GM12878 (cell line): ENCODE measurements around the gene C18orf54. TPM values are rescaled to one million over a fixed set of nuclear protein-coding genes. Genes with fewer than 3 reads are reported as not detected.

Experiments used
- ATAC-seq: fragments of 200-7000 bp; cut with Tn5 transposase; 3 replicates; pipeline ENCODE4 v1.9.1; 2020; ENCODE audit warnings: mild to moderate bottlenecking, moderate library complexity
- BruUV-seq: library from RNA; stranded (reverse); fragments of 400-500 nt; replicated peaks from 2 replicates; lab custom pipeline; 2021; lab: Mats Ljungman, UMichigan
- CTCF ChIA-PET: fragments of 300-600 bp; sonication (Branson Sonifier 250); formaldehyde crosslinking; extraction: SDS; loops from one replicate; lab custom pipeline; 2021; ENCODE audit warnings: inconsistent platforms; lab: Yijun Ruan, JAX
- POLR2A ChIA-PET: fragments of 350-600 bp; formaldehyde crosslinking; extraction: SDS; loops from one replicate; lab custom pipeline; 2021; ENCODE audit warnings: inconsistent platforms; lab: Charles Lee
- RAD21 ChIA-PET: fragments of 300-600 bp; sonication (Branson Sonifier 250); formaldehyde crosslinking; loops from one replicate; lab custom pipeline; 2023; ENCODE audit warnings: antibody characterized with exemption; ENCODE audit not compliant: unreplicated experiment; lab: Charles Lee
- SMC1A ChIA-PET: fragments of 300-600 bp; sonication (Branson Sonifier 250); formaldehyde crosslinking; loops from one replicate; lab custom pipeline; 2023; ENCODE audit not compliant: unreplicated experiment, uncharacterized antibody; lab: Charles Lee
- DNase-seq: peaks from one replicate; pipeline ENCODE4 v3.0.0-alpha.2; 2011; ENCODE audit warnings: low read depth, low spot score
- FAIRE-seq: peaks from 3 replicates; lab custom pipeline; 2011; peaks lifted over from hg19 to GRCh38; lab: Jason Lieb, UNC
- H2AFZ ChIP-seq: 2 replicates; pipeline ENCODE4 v1.6.0; 2011; ENCODE audit warnings: low read depth, low read length, control low read depth; ENCODE audit not compliant: control insufficient read depth
- H3K27ac ChIP-seq: 2 replicates; pipeline ENCODE4 v1.5.1; 2011; ENCODE audit warnings: control low read depth; ENCODE audit not compliant: control insufficient read depth, insufficient read depth
- H3K27me3 ChIP-seq, 2 experiments: replicated peaks in 1 of 2; 2 replicates each; pipeline versions ENCODE4 v1.6.0 to v1.6.1; 2011; ENCODE audit warnings: low read length in 1 of 2; ENCODE audit not compliant: control insufficient read depth in 2 of 2, insufficient read depth in 2 of 2
- H3K36me3 ChIP-seq, 2 experiments: 2 replicates each; pipeline ENCODE4 v1.5.1; 2011; ENCODE audit warnings: low read length in 1 of 2; ENCODE audit not compliant: control insufficient read depth in 2 of 2, insufficient read depth in 2 of 2
- H3K4me1 ChIP-seq: 2 replicates; pipeline ENCODE4 v1.6.1; 2011; ENCODE audit warnings: mild to moderate bottlenecking, low read length, moderate library complexity, mixed read lengths; ENCODE audit not compliant: control insufficient read depth, insufficient read depth
- H3K4me2 ChIP-seq: 2 replicates; pipeline ENCODE4 v1.6.0; 2011; ENCODE audit warnings: control low read depth; ENCODE audit not compliant: control insufficient read depth, insufficient read depth
- H3K4me3 ChIP-seq: fragments of 200-600 bp; sonication (generic); 2 replicates; pipeline ENCODE4 v1.5.1; 2016
- H3K79me2 ChIP-seq: 2 replicates; pipeline ENCODE4 v1.6.0; 2011; ENCODE audit warnings: low read length; ENCODE audit not compliant: control insufficient read depth, insufficient read depth
- H3K9ac ChIP-seq: 2 replicates; pipeline ENCODE4 v1.8.0; 2011; ENCODE audit warnings: low read length, control low read depth, mixed read lengths; ENCODE audit not compliant: control insufficient read depth, insufficient read depth
- H3K9me3 ChIP-seq: replicated peaks from 3 replicates; pipeline ENCODE4 v1.5.1; 2011; ENCODE audit warnings: mild to moderate bottlenecking, low read length; ENCODE audit not compliant: control insufficient read depth, insufficient read depth
- H4K20me1 ChIP-seq: 2 replicates; pipeline ENCODE4 v1.6.0; 2011; ENCODE audit not compliant: control insufficient read depth, insufficient read depth
- ATF7 ChIP-seq: fragments of 450-650 bp; IDR thresholded peaks from 2 replicates; pipeline ENCODE4 v1.6.1; 2016; ENCODE audit warnings: low read depth, mild to moderate bottlenecking
- BHLHE40 ChIP-seq, 2 experiments: fragments of 450-650 bp in 1 of 2; IDR thresholded peaks; 2 replicates each; pipeline ENCODE4 v1.6.1; 2011 to 2017; ENCODE audit warnings: low read depth in 2 of 2, borderline replicate concordance in 1 of 2, improper control_type of control experiment in 1 of 2, low read length in 1 of 2, mild to moderate bottlenecking in 1 of 2
- BMI1 ChIP-seq: fragments of 450-650 bp; IDR thresholded peaks from 2 replicates; pipeline ENCODE4 v1.6.1; 2016; ENCODE audit warnings: mild to moderate bottlenecking, moderate library complexity, borderline replicate concordance
- CTCF ChIP-seq, 3 experiments: IDR thresholded peaks in 2 of 3; conservative IDR thresholded peaks in 1 of 3; 2 replicates each; pipeline ENCODE4 v1.5.1; 2011; ENCODE audit warnings: low read depth in 3 of 3, low read length in 3 of 3, mild to moderate bottlenecking in 3 of 3, control low read depth in 2 of 3, moderate library complexity in 2 of 3, inconsistent platforms in 1 of 3, mixed read lengths in 1 of 3; ENCODE audit not compliant: control insufficient read depth in 2 of 3, insufficient read depth in 1 of 3; ENCODE audit errors: extremely low read depth in 1 of 3
- HSF1 ChIP-seq: fragments of 150-350 bp; IDR thresholded peaks from 2 replicates; pipeline ENCODE4 v1.6.1; 2014; ENCODE audit warnings: mild to moderate bottlenecking, low read depth, low read length
- KLF5 ChIP-seq: fragments of 450-650 bp; IDR thresholded peaks from 2 replicates; pipeline ENCODE4 v1.6.1; 2014; ENCODE audit warnings: mild to moderate bottlenecking; ENCODE audit not compliant: partially characterized antibody
- MLLT1 ChIP-seq: fragments of 450-650 bp; IDR thresholded peaks from 2 replicates; pipeline ENCODE4 v1.6.1; 2016; ENCODE audit warnings: mild to moderate bottlenecking
- MYC ChIP-seq: IDR thresholded peaks from 2 replicates; pipeline ENCODE4 v1.6.1; 2011; ENCODE audit warnings: mild to moderate bottlenecking, low read length, moderate library complexity, inconsistent platforms; ENCODE audit not compliant: insufficient read depth, insufficient replicate concordance, insufficient read length, severe bottlenecking
- NFYA ChIP-seq: IDR thresholded peaks from 2 replicates; pipeline ENCODE4 v1.6.1; 2011; ENCODE audit warnings: low read depth, mild to moderate bottlenecking, low read length, improper control_type of control experiment, borderline replicate concordance
- NFYB ChIP-seq: IDR thresholded peaks from 2 replicates; pipeline ENCODE4 v1.6.1; 2011; ENCODE audit warnings: low read depth, mild to moderate bottlenecking, low read length, improper control_type of control experiment, moderate library complexity; ENCODE audit not compliant: insufficient read depth
- NR2F1 ChIP-seq: fragments of 450-650 bp; conservative IDR thresholded peaks from 2 replicates; pipeline ENCODE4 v1.6.1; 2017; ENCODE audit warnings: mild to moderate bottlenecking
- SIX5 ChIP-seq: IDR thresholded peaks from 2 replicates; pipeline ENCODE4 v1.6.1; 2011; ENCODE audit warnings: mild to moderate bottlenecking, low read depth, low read length, moderate library complexity; ENCODE audit not compliant: severe bottlenecking
- STAT3 ChIP-seq: IDR thresholded peaks from 2 replicates; pipeline ENCODE4 v1.6.1; 2011; ENCODE audit warnings: low read depth, low read length, improper control_type of control experiment
- TAF1 ChIP-seq: IDR thresholded peaks from 2 replicates; pipeline ENCODE4 v1.6.1; 2011; ENCODE audit warnings: mild to moderate bottlenecking, low read depth, low read length, borderline replicate concordance
- ZZZ3 ChIP-seq: IDR thresholded peaks from 2 replicates; pipeline ENCODE4 v1.6.1; 2011; ENCODE audit warnings: low read depth; ENCODE audit not compliant: control insufficient read depth, insufficient read length
- WGBS: methylation state at CpG from one replicate; pipeline ENCODE4 v1.1.6; 2016; ENCODE audit warnings: low lambda C conversion rate; ENCODE audit not compliant: insufficient replicate concordance, insufficient coverage; ENCODE audit errors: missing lambda C conversion rate; 5-methylcytosine and 5-hydroxymethylcytosine counted together
- in situ Hi-C: fragments of 300-500 bp; cut with MboI; formaldehyde crosslinking; loops from 9 replicates; pipeline ENCODE4 v1.14.3; 2018; ENCODE audit warnings: mixed read lengths
- intact Hi-C: fragments of 100-400 bp; cut with micrococcal nuclease; formaldehyde crosslinking; loops from one replicate; pipeline ENCODE4 v1.14.2; 2022; ENCODE audit not compliant: unreplicated experiment
- polyA plus RNA-seq, 11 experiments: library from polyadenylated mRNA; depleted of rRNA in 4 of 11; unstranded in 6 of 11; stranded (reverse) in 5 of 11; fragments of >200 nt; fragmentation: Nextera tagmentation in 4 of 11; fragmentation: Illumina TruSeq in 1 of 11; extraction: Ambion mirVana in 4 of 11; extraction: Trizol in 1 of 11; gene quantifications; 1 replicate in 1 of 11; 2 replicates in 10 of 11; pipeline versions ENCODE4 v1.2.1 to v1.2.3, GENCODE V29; 2011 to 2016; ENCODE audit warnings: inconsistent platforms in 2 of 11, missing spikeins in 2 of 11, low read depth in 1 of 11
- total RNA-seq, 4 experiments: library from RNA; depleted of rRNA in 3 of 4; stranded (reverse); fragments of >200 nt in 3 of 4; fragmentation: Illumina TruSeq in 1 of 4; extraction: Trizol in 1 of 4; gene quantifications; 2 replicates each; pipeline versions ENCODE4 v1.2.1 to v1.2.3, GENCODE V29; 2013 to 2021

Gene C18orf54
- total and polyA plus RNA-seq, 10 of the 15 experiments (the other 5 are each of a cell fraction or from before 2014, with no cell fraction given), result 1.2 to 7.6 (median 2.8) TPM

GRCh38 chr18:54358495-54359040 lies 862 bp downstream of the C18orf54 start:
- CTCF ChIA-PET, result interaction anchor here (1.1 to 2.5 kb wide), 4 partner anchors 13 to 88 kb away, joined by 6 to 13 read pairs (median 8); partner anchors contain the start of gene POLI
- POLR2A ChIA-PET, result interaction anchor here (0.6 to 0.7 kb wide), 2 partner anchors 97 to 140 kb away, joined by 3 to 4 read pairs; no protein-coding TSS in a partner anchor
- Histone ChIP-seq H3K27ac (peak overlapping the region; percentile 84), H3K27me3 (no peaks in the 10 kb centered on the region), H3K9me3 (no peaks in the 10 kb centered on the region), H3K9ac (peak overlapping the region; percentile 91), H3K4me1 (peaks cover 3% of the 10 kb centered on the region), H3K36me3 (0 out of 4 replicates have a peak, but pooled peaks cover 0 to 3% of the 10 kb centered on the region in 2 experiments), H3K4me3 (peak overlapping the region; percentile 89), H3K79me2 (peaks cover 12% of the 10 kb centered on the region), H4K20me1 (no peaks in the 10 kb centered on the region), H2AFZ (peak overlapping the region; percentile 97), H3K4me2 (peak overlapping the region; percentile 94)
- DNase-seq (no peak), FAIRE-seq (no peak), ATAC-seq (peak; percentile 22)
- 5% methylated on average over 21 of the region's 21 CpGs for WGBS
- TSS peak; percentile 69 for BruUV-seq
- RAD21 ChIA-PET, result interaction anchor here (1.1 to 1.7 kb wide), 2 partner anchors 34 to 136 kb away, joined by 6 to 9 read pairs; no protein-coding TSS in a partner anchor
- intact Hi-C loops, result no loop called here
- SMC1A ChIA-PET, result interaction anchor here (0.6 to 1.8 kb wide), 6 partner anchors 34 to 625 kb away, joined by 3 to 7 read pairs (median 4); no protein-coding TSS in a partner anchor
- in situ Hi-C loops, result loop anchor here (10.0 kb wide), 1 partner anchor 134 kb away; the partner anchor contains the start of gene MBD2
- TF ChIP-seq CTCF (IDR thresholded peaks at IDR 0.05 in 2 of 3, conservative IDR thresholded peaks at IDR 0.05 in 1 of 3; ENCODE audit: control insufficient read depth in 2 of 3, extremely low read depth in 1 of 3, insufficient read depth in 1 of 3, low read depth in 3 of 3, low read length in 3 of 3) (no peak), MLLT1 (no peak), MYC (no peak), BHLHE40 (IDR thresholded peaks at IDR 0.05; ENCODE audit: borderline replicate concordance in 1 of 2, low read depth in 2 of 2, low read length in 1 of 2) (no peak), NFYB (no peak), STAT3 (no peak), BMI1 (no peak), HSF1 (no peak), NR2F1 (no peak), TAF1 (no peak), SIX5 (no peak), NFYA (no peak), ATF7 (no peak), KLF5 (no peak), ZZZ3 (no peak)
